GM03348 (cell line): Measurements from ENCODE around the gene SNUPN.
"Not testable (repeated sequence)": the region's sequence is repeated elsewhere in the genome, so short reads cannot be mapped to it uniquely, and the experiment has no call there.

Experiments used
- DNase-seq: peaks from one replicate; pipeline ENCODE4 v3.0.0; 2012; ENCODE audit warnings: low spot score

Gene SNUPN

DNA sequence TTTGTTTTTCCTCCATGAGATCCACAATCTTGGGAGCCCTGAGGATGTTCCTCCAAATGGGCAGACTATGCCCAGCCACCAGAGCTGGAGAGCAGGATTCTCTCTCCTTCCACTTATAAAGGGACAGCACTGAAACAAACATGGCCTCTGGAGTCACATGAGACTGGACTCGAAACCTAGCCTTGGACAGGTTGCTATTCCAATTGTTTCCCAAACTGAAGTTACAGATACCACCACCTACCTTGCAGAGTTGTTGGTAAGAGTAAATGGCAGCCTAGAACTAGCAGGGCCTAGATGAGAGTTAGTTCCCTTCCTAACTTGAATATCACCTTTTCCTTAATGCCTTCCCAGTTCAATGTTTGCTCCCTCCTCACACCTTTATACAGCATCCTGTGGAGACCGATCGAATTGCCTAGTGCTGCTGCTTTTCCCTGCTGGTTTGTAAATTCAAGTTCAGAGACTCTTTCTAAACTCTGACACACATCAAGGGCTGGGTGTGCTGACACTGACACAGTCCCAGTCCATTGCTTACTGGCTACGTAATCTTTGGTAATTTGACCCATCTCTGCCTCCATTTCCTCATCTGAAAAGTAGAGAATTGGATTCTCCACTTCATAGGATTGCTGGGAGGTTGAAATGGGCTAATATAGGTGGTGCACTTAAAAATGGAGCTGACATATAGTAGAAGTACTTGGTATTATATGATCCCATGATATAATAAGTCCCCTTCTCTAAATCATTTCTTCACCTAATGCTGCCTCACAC is 11.9 kb upstream of the SNUPN start:
- no peak for DNase-seq

DNA sequence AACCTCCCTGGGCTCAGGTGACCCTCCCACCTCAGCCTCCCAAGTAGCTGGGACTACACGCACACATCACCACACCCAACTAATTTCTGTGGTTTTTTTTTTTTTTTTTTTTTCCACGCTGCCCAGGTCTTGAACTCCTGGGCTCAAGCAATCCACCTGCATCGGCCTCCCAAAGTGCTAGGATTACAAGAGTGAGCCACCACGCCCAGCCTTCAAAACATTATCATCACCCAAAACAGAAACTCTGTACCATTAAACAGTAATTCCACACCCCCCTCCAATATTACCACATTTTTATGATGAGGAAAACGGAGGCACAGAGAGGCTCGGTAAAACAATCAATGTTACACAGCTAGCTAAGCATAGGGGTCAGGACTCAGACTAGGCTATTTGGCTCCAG is 10.5 kb upstream of the SNUPN start:
- no peak for DNase-seq

DNA sequence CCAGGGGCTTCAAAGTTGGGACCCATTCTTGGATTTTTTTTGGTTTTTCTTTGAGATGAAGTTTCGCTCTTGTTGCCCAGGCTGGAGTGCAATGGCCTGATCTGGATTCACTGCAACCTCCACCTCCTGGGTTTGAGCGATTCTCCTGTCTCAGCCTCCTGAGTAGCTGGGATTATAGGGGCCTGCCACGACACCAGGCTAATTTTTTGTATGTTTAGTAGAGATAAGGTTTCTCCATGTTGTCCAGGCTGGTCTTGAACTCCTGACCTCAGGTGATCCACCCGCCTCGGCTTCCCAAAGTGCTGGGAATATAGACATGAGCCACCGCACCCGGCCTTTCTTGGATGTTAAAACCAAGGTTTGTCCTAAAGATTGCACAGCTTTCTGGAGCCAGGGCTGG is 8.4 kb upstream of the SNUPN start:
- not testable (repeated sequence) for DNase-seq

GRCh38 chr15:75631935-75632334 is 6.4 kb upstream of the SNUPN start:
- DNase-seq, result no peak

DNA sequence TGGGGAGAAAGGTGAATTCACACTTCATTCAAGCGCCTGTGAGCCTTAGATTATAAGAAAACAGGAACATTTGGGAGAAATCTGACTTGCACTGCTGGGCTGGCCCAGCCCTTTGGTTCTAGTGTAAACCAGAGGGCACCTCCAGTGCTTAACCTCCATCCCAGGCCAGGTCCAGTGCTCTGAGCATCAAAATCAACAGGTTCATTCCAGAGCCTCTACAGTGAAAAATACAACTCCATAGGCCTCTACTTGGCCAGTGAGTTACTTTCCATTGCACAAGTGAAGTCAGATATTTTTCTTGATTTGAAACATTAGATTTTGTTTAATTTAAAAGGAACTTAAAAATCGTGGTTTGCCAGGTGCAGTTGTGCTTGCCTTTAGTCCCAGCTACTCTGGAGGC is 3.0 kb downstream of the SNUPN start:
- no peak for DNase-seq

GRCh38 chr15:75620841-75621391 is 4.6 kb downstream of the SNUPN start:
- peak; percentile 88 for DNase-seq

GRCh38 chr15:75620058-75620820 is 5.3 kb downstream of the SNUPN start:
- DNase-seq, result peak; percentile 81

DNA sequence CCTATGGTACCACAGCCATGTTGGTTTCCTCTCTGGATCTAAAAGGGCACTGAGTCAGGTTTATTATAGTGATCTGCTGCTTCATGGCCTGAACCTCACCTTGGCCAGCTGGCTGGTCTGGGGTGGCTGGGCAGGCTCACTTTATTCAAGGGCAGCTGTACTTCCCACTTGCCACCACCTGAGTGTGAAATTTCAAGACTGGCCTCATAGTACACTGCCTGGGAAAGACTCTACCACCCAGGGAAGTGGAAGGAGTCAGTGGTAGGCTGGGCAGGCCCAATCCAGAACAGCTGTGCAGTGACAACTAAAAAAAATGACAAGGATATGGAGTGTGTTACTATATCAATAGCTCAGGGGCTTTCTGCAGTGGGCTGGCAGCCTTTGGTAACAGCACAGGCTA is 8.8 kb downstream of the SNUPN start:
- DNase-seq, result no peak

DNA sequence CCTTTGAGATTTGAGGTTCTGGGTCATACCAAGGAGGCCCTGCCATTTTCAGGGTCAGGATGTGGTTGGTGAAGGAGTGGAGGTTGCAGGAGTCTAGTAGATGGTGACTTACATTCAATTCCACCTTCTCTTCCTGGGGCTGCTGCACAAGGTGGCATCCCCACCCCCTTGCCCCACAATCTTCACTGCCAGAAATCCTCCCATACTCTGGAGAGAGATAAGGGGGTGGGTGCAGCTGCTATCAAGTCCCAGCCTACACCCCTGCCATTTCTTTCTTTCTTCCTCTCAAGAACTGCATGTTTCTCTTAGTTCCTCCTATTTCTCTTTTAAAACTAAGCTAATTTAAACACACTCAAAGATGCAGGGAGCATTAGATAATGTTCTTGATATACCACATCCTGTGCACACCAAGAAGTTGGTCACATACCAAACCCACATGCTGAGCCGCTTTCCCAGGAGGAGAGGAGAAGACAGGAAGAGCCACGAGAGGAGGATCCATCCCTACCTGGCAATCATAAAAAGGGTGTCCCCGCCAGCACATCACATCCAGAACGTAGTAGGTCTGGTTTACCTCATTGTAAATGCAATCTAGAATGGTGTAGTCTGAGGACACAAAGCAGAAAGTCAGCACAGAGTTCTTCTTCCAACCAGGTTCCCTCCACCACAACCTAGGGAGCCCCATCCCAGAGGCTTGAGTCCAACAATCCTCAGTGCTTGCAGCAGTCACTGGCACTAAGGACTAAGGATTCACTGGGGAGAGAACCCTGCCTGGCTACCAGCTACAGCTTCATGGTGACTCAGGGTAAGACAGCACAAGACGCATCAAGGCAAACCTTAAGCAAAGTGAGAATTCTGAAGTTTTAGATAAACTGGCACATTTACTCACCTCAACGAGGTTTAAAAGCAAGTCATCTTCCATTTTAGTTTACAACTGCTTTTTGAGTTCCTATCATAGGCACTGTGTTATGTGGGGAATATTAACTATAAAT is 18.5 kb downstream of the SNUPN start:
- no peak for DNase-seq

DNA sequence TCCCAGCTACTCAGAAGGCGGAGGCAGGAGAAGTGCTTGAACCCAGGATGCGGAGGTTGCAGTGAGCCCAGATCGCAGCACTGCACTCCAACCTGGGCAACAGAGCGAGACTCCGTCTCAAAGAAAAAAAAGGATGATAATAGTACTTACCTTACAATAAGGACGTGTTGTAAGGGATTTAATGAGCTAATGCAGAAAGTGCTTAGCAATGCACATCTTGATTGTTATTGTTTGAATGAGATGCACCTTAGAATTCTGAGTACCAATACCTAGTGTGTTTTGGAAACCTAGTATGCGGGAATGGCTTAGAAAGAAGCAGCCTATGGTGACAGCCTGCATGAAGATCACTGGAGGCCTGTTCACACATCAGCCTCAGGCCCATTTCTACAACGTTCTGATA is 19.5 kb downstream of the SNUPN start:
- no peak for DNase-seq

DNA sequence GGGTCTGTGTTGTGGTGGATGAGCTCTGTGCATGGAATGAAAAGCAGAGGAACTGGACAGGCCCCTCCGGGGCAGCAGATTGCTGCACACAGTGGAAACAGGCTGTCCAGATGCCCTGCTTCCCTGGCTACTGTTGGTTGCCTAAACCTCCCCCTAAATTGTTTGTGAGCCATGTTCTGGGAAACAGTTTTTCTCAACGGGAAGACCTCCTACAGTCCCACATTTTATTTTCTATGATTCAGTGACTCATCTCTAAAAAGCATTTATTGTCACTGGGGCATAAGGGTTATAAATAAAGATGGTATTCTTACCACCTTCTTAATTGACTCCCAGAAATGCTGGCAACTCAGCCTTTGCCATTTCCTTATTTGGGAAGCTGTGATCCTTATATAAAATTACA is 26.1 kb downstream of the SNUPN start:
- no peak for DNase-seq

DNA sequence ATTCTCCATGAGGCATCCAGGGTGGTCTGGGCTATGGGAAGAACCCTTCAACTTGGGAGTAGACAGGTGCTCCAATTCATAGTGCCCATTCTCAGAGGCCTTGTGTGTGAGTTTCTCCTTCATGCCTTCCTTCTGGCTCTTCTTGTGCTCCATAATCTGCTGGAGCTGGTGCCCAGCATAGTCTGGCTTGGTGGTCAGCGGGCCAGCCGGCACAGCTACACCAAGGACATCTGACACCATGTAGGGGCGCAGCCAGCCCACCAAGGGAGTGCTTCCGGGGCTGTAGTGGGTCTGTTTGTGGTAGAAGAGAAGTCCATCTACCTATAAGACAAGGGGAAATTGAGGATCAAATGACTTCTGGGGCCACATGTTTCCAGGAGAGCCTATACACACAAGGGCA is 27.2 kb downstream of the SNUPN start:
- no peak for DNase-seq

GRCh38 chr15:75597667-75598341 is 27.7 kb downstream of the SNUPN start:
- peak; percentile 28 for DNase-seq

- DNase-seq, result no peak
These were observed 28.7 kb downstream of the SNUPN start for GRCh38 chr15:75596703-75597345.

- DNase-seq, result no peak
These were observed 31.2 kb downstream of the SNUPN start for GRCh38 chr15:75594276-75594675.

DNA sequence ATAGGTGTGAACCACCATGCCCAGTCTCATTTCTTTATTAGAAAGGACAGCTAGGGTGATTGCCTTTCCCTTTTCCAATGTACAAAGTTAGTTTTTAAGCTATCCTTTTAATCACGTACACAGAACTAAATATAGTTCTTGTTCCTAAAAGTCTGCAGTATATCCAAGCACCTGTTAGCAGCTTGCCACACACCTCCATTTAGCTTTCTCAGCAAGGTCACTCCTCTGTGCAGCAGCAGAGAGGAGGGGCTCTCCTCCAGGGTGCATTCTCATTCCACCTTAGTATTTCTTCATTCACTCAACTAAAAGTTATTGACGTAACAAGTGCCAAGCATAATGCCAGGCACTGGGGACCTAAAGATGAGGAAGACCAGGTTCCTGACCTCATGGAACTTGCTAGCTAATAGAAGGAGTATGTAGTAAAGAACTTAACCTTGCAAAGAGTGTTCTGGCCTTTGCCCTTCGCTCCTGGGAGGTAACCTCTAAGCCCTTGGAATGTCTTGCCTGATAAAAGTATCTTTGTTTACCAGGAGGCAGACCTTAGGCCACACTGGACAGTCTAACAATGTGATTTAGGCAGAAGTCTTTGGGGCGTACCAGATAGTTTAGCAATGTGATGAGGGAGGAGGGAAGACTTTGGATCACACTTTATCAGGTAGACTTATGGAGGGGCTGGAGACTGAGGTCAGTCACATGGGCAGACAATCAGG is 33.7 kb downstream of the SNUPN start:
- no peak for DNase-seq

- no peak for DNase-seq
These were observed 35.3 kb downstream of the SNUPN start for GRCh38 chr15:75590239-75590638.

DNA sequence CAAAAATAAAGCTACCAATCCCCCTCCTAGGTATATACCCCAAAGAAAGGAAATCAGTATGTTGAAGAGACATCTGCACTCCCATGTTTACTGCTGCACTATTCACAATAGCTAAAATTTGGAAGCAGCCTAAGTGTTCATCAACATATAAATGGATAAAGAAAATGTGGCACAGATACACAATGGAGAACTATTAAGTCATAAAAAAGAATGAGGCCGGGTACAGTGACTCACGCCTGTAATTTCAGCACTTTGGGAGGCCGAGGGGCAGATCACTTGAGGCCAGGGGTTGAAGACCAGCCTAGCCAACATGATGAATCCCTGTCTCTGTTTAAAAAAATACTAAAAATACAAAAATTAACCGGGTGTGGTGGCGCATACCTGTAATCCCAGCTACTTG is 36.5 kb downstream of the SNUPN start:
- no peak for DNase-seq

- DNase-seq, result not testable (repeated sequence)
These were observed 39.1 kb downstream of the SNUPN start for GRCh38 chr15:75586422-75586821.

GRCh38 chr15:75584121-75584520 is 41.4 kb downstream of the SNUPN start:
- DNase-seq, result no peak
